GM19193 (cell line): ENCODE measurements around the gene PKNOX1.

Experiments used
- POLR2A ChIP-seq: IDR thresholded peaks from 4 replicates; pipeline ENCODE4 v1.6.1; 2011; ENCODE audit not compliant: insufficient read depth, insufficient read length; ENCODE audit errors: extremely low read depth

Gene PKNOX1

GRCh38 chr21:42964546-42965210 is 9.7 kb upstream of the PKNOX1 start:
- no peak for TF ChIP-seq POLR2A

DNA sequence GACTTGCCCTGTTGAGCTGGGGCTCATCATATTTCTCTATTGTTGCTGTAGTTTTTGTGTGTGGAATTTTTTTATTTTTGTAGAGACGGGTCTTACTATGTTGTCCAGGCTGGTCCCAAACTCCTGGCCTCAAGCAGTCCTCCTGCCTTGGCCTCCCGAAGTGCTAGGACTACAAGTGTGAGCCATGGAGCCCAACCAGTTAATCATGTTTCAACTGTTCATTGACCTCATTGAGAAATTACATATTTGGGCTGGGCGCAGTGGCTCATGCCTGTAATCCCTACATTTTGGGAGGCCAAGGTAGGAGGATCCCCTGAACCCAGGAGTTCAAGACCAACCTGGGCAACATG is 9.2 kb upstream of the PKNOX1 start:
- TF ChIP-seq POLR2A: no peak

- TF ChIP-seq POLR2A: no peak
These were observed 5.2 kb upstream of the PKNOX1 start for GRCh38 chr21:42969193-42969600.

DNA sequence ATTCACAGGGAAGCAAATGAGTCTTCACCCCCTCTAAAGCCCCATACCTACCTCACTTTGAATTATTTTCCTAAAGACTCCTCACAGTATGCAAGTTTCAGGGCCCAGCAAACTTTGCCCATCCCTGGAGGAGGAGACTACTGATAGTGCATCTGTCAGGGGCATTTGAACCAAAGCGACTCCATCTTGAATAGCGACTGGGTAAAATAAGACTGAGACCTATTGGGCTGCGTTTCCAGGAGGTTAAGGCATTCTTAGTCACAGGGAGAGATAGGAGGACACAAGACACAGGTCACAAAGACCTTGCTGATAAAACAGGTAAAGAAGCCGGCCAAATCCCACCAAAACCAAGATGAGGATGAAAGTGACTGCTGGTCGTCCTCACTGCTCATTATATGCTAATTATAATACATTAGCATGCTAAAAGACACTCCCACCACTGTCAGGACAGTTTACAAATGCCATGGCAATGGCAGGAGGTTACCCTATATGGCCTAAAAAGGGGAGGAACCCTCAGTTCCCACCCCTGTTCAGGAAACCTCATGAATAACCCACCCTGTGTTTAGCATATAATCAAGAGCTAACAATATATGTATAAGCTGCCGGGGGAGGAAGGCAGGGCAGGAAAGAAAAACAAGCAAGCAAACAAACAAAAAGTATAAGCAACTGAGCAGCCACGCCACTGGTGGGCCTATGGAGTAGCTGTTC is 3.3 kb upstream of the PKNOX1 start:
- no peak for TF ChIP-seq POLR2A

DNA sequence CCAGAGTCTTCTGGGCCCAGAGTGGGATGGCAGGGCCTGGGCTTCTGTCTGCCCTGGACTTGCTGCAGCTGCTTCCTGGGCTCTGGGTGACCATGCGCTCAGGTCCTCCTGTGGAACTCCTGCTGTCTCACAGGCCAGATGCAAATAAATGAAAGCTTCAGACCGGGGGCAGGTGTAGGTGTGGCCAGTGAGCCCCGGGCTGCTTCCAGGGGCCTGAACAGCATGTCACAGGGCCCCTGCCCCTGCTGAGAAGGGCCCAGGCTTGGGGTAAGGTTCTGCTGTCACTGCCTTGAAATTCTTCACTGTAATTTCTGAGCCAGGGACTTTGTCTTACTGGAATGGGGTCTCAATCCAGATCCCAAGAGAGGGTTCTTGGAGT is 2.5 kb upstream of the PKNOX1 start:
- no peak for TF ChIP-seq POLR2A

- no peak for TF ChIP-seq POLR2A
These were observed 912 bp upstream of the PKNOX1 start for GRCh38 chr21:42973309-42973990.

DNA sequence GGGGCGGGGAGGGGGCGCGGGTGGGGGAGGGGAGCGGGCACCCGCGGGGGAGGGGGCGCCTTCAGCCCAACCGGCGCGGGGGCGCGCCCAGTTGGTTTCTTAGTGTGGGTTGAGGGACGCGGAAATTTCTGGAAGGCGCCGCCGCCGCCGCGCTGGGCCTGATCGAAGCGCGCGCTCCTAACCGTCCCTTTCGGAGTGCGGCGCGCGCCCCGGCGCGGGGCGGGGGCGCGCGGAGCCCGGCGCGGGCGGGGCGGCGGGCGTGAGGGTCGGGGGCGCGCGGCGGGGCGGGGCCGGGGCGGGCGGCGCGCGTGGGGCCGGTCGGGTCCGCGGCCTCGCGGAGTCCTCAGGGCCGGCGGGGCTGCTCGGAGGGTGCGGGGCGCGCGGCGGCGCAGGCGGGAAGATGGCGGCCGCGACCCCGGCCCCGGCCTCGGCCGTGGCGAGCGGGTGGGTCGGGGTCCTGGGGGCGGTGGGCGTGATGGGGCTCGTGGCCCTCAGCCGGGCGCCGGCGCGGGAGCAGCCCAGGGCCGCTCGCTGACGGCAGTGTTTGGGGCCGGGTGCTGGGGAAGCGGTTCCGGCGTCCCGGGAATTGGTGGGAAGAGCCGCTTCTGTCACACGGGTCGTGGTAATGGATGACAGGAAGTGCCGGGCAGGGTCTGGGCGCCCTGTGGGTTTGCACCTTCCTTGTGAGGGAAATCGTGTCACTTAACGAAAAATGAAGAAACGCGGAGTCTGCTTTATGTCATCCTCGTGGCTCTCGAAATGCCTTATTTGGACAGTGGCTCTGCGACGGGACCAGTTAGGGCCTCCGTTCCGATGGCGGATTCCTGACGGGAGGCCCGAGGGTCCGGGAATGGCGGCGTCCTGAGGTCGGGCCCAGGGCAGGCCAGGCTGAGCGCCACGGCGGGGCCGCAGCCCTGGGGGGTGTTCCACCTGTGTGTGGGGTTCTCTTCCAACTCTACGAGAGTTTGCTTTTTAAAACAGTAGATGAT is 764 bp downstream of the PKNOX1 start:
- TF ChIP-seq POLR2A: peak; percentile 57

DNA sequence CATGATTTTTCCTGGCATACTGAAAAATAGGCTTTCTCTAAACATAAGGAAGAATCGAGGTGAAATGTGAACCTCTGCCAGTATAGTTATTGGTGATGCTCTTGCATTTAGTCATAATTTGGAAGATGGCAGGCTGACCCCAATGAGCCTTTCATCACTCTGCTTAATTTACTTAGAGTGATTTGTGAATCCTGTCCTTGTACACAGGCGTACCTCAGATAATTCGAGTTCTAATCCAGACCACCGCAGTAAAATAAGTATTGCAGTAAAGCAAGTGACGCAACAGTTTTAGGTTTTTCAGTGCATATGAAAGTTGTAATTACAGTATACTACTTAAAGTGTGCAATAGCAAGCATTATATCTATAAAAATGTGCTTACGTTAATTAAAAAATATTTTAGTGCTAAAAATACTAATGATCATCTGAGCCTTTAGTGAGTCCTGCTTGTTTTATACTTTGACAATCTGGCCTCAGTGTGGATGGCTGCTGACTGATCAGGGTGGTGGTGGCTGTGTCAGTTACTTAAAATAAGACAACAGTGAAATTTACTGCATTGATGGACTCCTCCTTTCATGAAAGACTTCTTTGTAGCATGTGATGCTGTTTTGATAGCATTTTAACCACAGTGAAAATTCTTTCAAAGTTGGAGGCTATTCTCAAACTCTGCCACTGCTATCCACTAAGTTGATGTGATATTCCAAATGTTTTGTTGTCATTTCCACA is 1.7 kb downstream of the PKNOX1 start:
- no peak for TF ChIP-seq POLR2A

DNA sequence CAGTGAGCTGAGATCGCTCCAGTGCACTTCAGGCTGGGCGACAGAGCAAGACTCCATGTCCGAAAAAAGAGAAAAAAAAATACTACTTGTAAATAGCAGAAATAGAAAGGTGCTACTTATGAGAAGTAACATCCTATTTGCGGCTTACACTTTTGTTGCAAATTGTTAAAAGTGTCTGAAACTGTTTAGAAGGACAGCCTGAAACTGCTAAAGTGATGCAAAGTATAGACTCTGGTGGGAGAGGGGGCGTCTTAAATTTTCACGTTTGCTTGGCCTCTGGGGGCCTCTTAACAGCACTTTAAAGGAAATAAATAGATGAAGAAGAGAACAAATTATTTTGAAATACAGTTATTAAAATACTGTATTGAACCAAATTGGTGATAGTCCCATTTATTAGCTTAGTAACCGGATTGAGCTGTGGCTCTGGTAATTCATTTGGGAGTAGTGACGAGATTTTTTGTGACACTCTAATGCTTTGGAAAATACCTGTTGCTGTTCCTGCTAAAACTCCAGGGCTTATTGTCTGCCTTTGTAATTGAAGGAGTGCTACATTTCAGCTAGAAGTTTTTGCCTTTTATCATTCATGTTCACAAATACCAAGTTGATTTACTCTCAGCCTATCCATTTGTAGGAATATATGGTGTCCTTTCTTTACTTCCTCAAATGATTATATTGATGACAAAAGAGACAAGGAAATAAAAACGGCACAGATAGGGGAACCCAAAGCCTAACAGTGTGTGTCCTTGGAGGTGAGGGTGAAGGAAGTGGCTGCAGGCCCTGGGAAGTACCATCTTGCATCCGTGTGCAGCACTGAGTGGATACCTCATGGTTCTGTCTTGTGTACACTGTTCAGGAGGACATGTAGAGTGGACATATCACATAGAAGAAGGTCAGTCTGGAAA is 6.2 kb downstream of the PKNOX1 start:
- TF ChIP-seq POLR2A: no peak

- no peak for TF ChIP-seq POLR2A
These were observed 6.8 kb downstream of the PKNOX1 start for GRCh38 chr21:42981214-42981523.

GRCh38 chr21:42981862-42982261 is 7.5 kb downstream of the PKNOX1 start:
- no peak for TF ChIP-seq POLR2A

GRCh38 chr21:42983103-42983502 is 8.7 kb downstream of the PKNOX1 start:
- no peak for TF ChIP-seq POLR2A

GRCh38 chr21:42983869-42984268 is 9.5 kb downstream of the PKNOX1 start:
- no peak for TF ChIP-seq POLR2A

DNA sequence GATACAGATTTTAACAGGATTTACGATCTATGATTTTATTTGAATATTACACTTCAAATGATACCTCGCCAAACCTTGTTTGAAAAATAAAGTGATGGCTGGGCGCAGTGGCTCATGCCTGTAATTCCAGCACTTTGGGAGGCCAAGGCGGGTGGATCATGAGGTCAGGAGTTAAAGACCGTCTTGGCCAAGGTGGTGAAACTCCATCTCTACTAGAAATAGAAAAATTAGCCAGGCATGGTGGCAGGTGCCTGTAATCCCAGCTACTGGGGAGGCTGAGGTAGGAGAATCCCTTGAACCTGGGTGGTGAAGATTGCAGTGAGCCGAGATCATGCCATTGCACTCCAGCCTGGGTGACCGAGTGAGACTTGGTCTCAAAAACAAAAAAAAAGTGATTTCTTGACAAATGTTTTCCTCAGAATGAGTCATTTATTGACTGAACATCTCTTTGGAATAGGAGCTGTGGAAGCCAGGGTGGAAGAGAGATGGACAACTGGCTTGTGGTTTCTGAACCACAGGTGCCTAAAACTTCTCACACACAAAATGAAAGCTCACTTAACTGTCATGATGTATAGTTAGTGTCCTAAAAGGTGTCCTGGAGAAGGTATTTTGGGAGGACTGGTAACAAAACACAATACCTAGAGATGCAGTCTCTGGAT is 11.9 kb downstream of the PKNOX1 start:
- TF ChIP-seq POLR2A: no peak
